Nephron progenitor cell (in vitro differentiated cells): ENCODE measurements around the gene KIAA1958.
A peak's percentile ranks its signal among the peaks of the same experiment; 100 is the strongest.

ENCODE experiments used
- DNase-seq: peaks from one replicate; pipeline ENCODE4 v3.0.0; 2021
- H3K27ac Mint-ChIP-seq: 2 replicates; pipeline ENCODE4 v1.8.0; 2021; ENCODE audit warnings: mild to moderate bottlenecking, moderate library complexity, mixed read lengths
- H3K27me3 Mint-ChIP-seq: 2 replicates; pipeline ENCODE4 v1.8.0; 2021; ENCODE audit warnings: mild to moderate bottlenecking, low read depth, mixed read lengths; ENCODE audit not compliant: poor library complexity
- H3K36me3 Mint-ChIP-seq: 2 replicates; pipeline ENCODE4 v1.8.0; 2021; ENCODE audit warnings: low read depth, mixed read lengths
- H3K4me1 Mint-ChIP-seq: 2 replicates; pipeline ENCODE4 v1.8.0; 2021; ENCODE audit warnings: mixed read lengths
- H3K4me3 Mint-ChIP-seq: 2 replicates; pipeline ENCODE4 v1.8.0; 2021; ENCODE audit warnings: mild to moderate bottlenecking, moderate library complexity, mixed read lengths
- H3K9me3 Mint-ChIP-seq: 2 replicates; pipeline ENCODE4 v1.8.0; 2021; ENCODE audit warnings: mild to moderate bottlenecking, moderate library complexity, mixed read lengths
- TF ChIP-seq, protein P1 (sequence below): fragments of 200-600 bp; sonication (generic); IDR thresholded peaks from 2 replicates; pipeline ENCODE4 v1.5.0; 2021; ENCODE audit warnings: antibody characterized with exemption

KIAA1958 gene

DNA sequence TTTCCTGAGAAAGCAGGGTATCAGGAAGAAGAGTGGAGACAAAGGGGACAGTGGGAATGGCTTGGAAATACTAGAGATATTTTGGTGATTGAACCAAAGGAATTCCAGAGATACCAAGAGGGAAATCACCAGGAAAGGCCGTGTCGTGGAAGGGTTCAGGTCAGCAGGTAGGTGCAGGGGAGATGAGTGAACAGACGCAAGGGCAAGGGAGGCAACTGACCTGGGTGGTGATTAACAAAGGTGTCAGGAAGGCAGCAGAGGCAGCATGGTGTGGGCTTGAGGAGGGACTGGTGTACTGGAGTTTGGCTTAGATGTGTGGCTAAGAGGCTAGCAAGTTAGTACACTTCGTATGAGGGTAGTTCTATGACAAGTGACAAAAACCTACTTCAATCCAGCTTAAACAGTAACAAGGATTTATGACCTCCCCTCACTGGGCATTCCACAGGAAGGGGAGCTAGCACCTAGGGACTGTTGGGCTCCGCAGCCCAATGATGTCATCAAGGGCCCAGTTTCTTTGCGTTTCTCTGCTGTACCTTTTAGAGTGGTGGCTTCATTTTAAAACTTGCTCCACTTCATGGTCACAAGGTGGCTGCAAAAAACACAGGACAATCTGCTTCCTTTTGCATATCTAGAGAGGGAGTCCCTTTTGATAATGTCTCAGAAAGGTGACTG, 194.2 kb downstream of the KIAA1958 start:
- peaks cover 32% of the 10 kb centered on the region for H3K9me3 Mint-ChIP-seq
- peaks cover 47% of the 10 kb centered on the region for H3K36me3 Mint-ChIP-seq
- H3K4me3 Mint-ChIP-seq, result no peak overlapping the region
- no peak for DNase-seq
- peak overlapping the region; percentile 37 for H3K27ac Mint-ChIP-seq
- TF ChIP-seq, protein P1, sequence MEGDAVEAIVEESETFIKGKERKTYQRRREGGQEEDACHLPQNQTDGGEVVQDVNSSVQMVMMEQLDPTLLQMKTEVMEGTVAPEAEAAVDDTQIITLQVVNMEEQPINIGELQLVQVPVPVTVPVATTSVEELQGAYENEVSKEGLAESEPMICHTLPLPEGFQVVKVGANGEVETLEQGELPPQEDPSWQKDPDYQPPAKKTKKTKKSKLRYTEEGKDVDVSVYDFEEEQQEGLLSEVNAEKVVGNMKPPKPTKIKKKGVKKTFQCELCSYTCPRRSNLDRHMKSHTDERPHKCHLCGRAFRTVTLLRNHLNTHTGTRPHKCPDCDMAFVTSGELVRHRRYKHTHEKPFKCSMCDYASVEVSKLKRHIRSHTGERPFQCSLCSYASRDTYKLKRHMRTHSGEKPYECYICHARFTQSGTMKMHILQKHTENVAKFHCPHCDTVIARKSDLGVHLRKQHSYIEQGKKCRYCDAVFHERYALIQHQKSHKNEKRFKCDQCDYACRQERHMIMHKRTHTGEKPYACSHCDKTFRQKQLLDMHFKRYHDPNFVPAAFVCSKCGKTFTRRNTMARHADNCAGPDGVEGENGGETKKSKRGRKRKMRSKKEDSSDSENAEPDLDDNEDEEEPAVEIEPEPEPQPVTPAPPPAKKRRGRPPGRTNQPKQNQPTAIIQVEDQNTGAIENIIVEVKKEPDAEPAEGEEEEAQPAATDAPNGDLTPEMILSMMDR, result no peak
- no peaks in the 10 kb centered on the region for H3K27me3 Mint-ChIP-seq
- peaks cover 14% of the 10 kb centered on the region for H3K4me1 Mint-ChIP-seq

DNA sequence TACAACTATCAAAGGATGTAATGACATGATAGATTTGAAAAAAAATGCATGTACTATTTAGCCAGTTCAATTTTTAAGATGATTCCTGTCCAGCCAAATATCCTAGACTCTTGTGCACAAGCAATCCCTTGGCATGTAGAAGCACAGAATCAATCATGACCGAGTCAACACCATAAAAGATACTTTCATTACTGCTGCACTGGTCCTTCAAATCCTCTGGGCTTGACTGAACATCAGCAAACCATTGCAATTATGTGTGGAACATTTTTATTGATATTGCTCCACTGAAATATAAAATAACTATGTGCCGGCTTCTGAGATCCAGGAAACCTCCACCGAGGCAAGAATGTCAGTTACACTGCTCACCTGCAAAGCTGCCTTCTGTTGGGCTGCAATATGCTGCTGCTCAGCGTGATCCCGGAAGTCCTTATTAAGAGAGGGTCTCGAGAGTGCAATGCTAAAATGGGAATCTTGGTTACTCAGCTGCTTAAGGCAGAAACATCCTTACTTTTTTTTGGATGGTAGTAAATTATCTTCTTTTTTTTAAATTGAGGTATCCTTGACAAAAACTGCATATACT, 202.6 kb downstream of the KIAA1958 start:
- peaks cover 93% of the 10 kb centered on the region for H3K36me3 Mint-ChIP-seq
- no peaks in the 10 kb centered on the region for H3K4me1 Mint-ChIP-seq
- no peak overlapping the region for H3K4me3 Mint-ChIP-seq
- no peaks in the 10 kb centered on the region for H3K9me3 Mint-ChIP-seq
- DNase-seq, result no peak
- TF ChIP-seq, protein P1, result no peak
- H3K27ac Mint-ChIP-seq, result no peak overlapping the region
- H3K27me3 Mint-ChIP-seq, result no peaks in the 10 kb centered on the region

- DNase-seq, result no peak
These were observed 208.3 kb downstream of the KIAA1958 start for GRCh38 chr9:112694706-112695555.

DNA sequence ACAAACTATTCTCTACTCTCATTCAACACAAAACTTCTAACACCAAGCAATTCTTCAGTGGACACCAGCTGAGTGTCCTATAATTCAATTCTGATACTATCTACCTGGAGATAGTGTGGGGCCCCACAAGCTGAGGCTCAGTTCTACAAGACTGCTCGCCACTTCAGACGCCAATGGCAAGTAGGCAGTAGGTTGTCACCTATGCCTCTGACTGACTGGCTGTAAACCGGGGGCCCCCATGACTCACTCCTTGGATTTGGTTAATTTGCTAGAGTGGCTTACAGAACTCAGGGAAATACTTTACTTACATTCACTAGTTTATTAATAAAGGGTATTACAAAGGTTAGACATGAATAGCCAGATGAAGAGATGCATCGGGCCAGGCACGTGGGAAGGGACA, 209.8 kb downstream of the KIAA1958 start:
- Mint-ChIP-seq H3K27me3 (no peaks in the 10 kb centered on the region), H3K27ac (no peak overlapping the region), H3K4me3 (no peak overlapping the region), H3K36me3 (peaks cover 57% of the 10 kb centered on the region), H3K9me3 (no peaks in the 10 kb centered on the region), H3K4me1 (no peaks in the 10 kb centered on the region)
- DNase-seq, result no peak
- TF ChIP-seq, protein P1, result no peak

More at GRCh38 chr9:112694706-112695555, 208.3 kb downstream of the KIAA1958 start:
- Mint-ChIP-seq H3K27me3 (no peaks in the 10 kb centered on the region), H3K4me3 (no peak overlapping the region), H3K36me3 (peaks cover 72% of the 10 kb centered on the region), H3K27ac (peak overlapping the region; percentile 76), H3K4me1 (no peaks in the 10 kb centered on the region), H3K9me3 (no peaks in the 10 kb centered on the region)
- TF ChIP-seq, protein P1, result no peak

DNA sequence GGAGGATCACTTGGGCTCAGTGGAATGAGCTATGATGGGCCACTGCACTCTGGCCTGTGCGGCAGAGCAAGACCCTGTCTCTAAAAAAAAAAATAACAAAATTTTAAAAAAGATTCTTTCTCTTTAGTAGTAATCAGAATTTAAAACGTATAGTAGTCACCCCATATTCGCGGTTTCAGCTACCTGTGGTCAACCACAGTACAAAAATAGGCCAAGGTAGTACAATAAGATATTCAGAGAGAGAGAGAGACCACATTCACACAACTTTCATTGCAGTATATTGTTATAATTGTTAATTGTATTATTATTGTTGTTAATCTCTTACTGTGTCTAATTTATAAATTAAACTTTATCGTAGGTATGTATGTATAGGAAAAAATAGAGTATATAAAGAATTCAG, 212.6 kb downstream of the KIAA1958 start:
- H3K36me3 Mint-ChIP-seq, result peaks cover 41% of the 10 kb centered on the region
- no peak for DNase-seq
- H3K4me1 Mint-ChIP-seq, result no peaks in the 10 kb centered on the region
- no peak overlapping the region for H3K27ac Mint-ChIP-seq
- TF ChIP-seq, protein P1, result no peak
- H3K27me3 Mint-ChIP-seq, result no peaks in the 10 kb centered on the region
- no peaks in the 10 kb centered on the region for H3K9me3 Mint-ChIP-seq
- H3K4me3 Mint-ChIP-seq, result no peak overlapping the region
